Spleen (tissue), 7 donors: ENCODE results near the gene ZNF805.

Source experiments
- CTCF ChIP-seq, 11 experiments: fragments of 200-600 bp in 7 of 11; fragments of 450-650 bp in 4 of 11; sonication (generic) in 4 of 11; IDR thresholded peaks in 8 of 11; conservative IDR thresholded peaks in 3 of 11; 1 replicate in 7 of 11; 2 replicates in 4 of 11; pipeline versions ENCODE4 v1.4.0 to v1.8.0; 2016 to 2021; ENCODE audit warnings: antibody characterized with exemption in 11 of 11, inconsistent platforms in 4 of 11, mild to moderate bottlenecking in 1 of 11
- POLR2AphosphoS5 ChIP-seq, 3 donors: sonication (generic); formaldehyde crosslinking; IDR thresholded peaks; one replicate each; pipeline ENCODE4 v1.5.1; 2017; ENCODE audit warnings: antibody characterized with exemption in 3 of 3
- donor health status: DM: no; HTN: no; CAD: no; lungs with moderate emphysema.
- donor health status: DM: no; HTN: no; CAD: no.
- donor health status: DM: no; HTN: no; CAD: no.

- TF ChIP-seq CTCF (IDR thresholded peaks at IDR 0.05 in 8 of 11, conservative IDR thresholded peaks at IDR 0.05 in 3 of 11) (no peak), POLR2AphosphoS5 (IDR thresholded peaks at IDR 0.05) (no peak)
Measured at GRCh38 chr19:57269515-57270250, 29.3 kb downstream of the ZNF805 start.
